Osteoblast (primary cell): ENCODE data around the gene IL31RA. TPM values are rescaled to one million over a fixed set of nuclear protein-coding genes. Genes with fewer than 3 reads are reported as not detected.
"Not testable (repeated sequence)": the region's sequence is repeated elsewhere in the genome, so short reads cannot be mapped to it uniquely, and the experiment has no call there.

Source experiments
- DNase-seq: peaks from one replicate; pipeline ENCODE4 v3.0.0; 2011; ENCODE audit warnings: low spot score, mixed read lengths; ENCODE audit not compliant: insufficient read length; ENCODE audit errors: missing footprints
- H2AFZ ChIP-seq: 2 replicates; pipeline ENCODE4 v1.6.0; 2011; ENCODE audit warnings: mild to moderate bottlenecking, low read length
- H3K27ac ChIP-seq: 2 replicates; pipeline ENCODE4 v1.5.1; 2011; ENCODE audit warnings: mild to moderate bottlenecking, low read depth, low read length, moderate library complexity
- H3K27me3 ChIP-seq: 2 replicates; pipeline ENCODE4 v1.6.0; 2012; ENCODE audit warnings: mild to moderate bottlenecking, control low read depth, inconsistent platforms, low read length, moderate library complexity; ENCODE audit not compliant: insufficient read depth
- H3K36me3 ChIP-seq: 2 replicates; pipeline ENCODE4 v1.5.1; 2011; ENCODE audit warnings: mild to moderate bottlenecking, low read length, control low read depth, moderate library complexity; ENCODE audit not compliant: insufficient read depth
- H3K4me1 ChIP-seq: 2 replicates; pipeline ENCODE4 v1.5.1; 2011; ENCODE audit warnings: mild to moderate bottlenecking, low read length, control low read depth, moderate library complexity; ENCODE audit not compliant: insufficient read depth
- H3K4me2 ChIP-seq: 2 replicates; pipeline ENCODE4 v1.6.0; 2011; ENCODE audit warnings: mild to moderate bottlenecking, low read length; ENCODE audit not compliant: insufficient read depth
- H3K4me3 ChIP-seq: fragments of 200-600 bp; sonication (generic); 3 replicates; pipeline ENCODE4 v1.5.1; 2012; ENCODE audit warnings: mild to moderate bottlenecking, low read length, inconsistent platforms; ENCODE audit not compliant: insufficient read depth
- H3K79me2 ChIP-seq: 2 replicates; pipeline ENCODE4 v1.6.0; 2012; ENCODE audit warnings: mild to moderate bottlenecking, low read length, control low read depth, inconsistent platforms; ENCODE audit not compliant: insufficient read depth
- H3K9me3 ChIP-seq: 2 replicates; pipeline ENCODE4 v1.5.1; 2011; ENCODE audit warnings: low read depth, low read length, control low read depth
- H4K20me1 ChIP-seq: 2 replicates; pipeline ENCODE4 v1.6.0; 2012; ENCODE audit warnings: mild to moderate bottlenecking, low read length, control low read depth; ENCODE audit not compliant: insufficient read depth
- CTCF ChIP-seq: IDR thresholded peaks from 2 replicates; pipeline ENCODE4 v1.5.1; 2011; ENCODE audit warnings: mild to moderate bottlenecking, low read depth, low read length, moderate library complexity; ENCODE audit errors: extremely low read depth
- total RNA-seq: library from RNA; depleted of rRNA; stranded (reverse); fragments of >200 nt; gene quantifications from 2 replicates; pipeline ENCODE4 v1.2.3, GENCODE V29; 2012

The IL31RA gene
- total RNA-seq, result 0.36 TPM in 1 of 2 replicates, not detected in the other

DNA sequence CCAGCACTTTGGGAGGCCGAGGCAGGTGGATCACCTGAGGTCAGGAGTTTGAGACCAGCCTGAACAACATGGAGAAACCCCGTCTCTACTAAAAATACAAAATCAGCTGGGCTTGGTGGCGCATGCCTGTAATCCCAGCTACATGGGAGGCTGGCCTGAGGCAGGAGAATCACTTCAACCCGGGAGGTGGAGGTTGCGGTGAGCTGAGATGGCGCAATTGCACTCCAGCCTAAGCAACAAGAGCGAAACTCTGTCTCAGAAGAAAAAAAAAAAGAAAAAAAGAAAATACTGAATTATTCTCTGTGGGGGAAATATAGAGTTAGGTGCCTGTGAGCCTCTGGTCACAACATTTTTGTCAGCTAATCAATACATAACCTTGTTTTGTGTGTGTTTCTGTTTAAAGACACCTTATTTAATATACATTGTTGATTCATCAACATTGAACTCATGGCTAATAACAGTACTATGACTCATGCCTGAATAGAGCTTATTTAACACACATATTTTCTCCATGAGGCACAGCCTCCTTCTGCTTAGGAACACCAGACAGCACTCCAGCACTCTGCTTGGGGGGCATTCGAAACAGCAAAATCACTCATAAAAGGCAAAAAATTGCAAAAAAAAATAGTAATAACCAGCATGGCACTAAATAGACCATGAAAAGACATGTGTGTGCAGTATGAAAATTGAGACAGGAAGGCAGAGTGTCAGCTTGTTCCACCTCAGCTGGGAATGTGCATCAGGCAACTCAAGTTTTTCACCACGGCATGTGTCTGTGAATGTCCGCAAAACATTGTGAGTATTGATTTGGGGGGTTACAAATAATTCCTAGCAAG lies at the start of gene IL31RA:
Gene IL31RA (plus strand): TSS at position 519 of the 836 bp plus-strand sequence. CDS start 214 bp downstream, at position 733.
- H3K79me2 ChIP-seq, result no peaks in the 10 kb centered on the region
- no peaks in the 10 kb centered on the region for H3K36me3 ChIP-seq
- no peak within 1 kb of the TSS for H3K27ac ChIP-seq
- DNase-seq, result peak; percentile 21
- no peak within 1 kb of the TSS for H3K4me3 ChIP-seq
- peaks cover 21% of the 10 kb centered on the region for H3K4me1 ChIP-seq
- TF ChIP-seq CTCF, result no peak
- peak within 1 kb of the TSS; percentile 72 for H3K4me2 ChIP-seq
- no peaks in the 10 kb centered on the region for H4K20me1 ChIP-seq
- H3K27me3 ChIP-seq, result no peaks in the 10 kb centered on the region
- peak within 1 kb of the TSS; percentile 44 for H2AFZ ChIP-seq
- H3K9me3 ChIP-seq, result no peaks in the 10 kb centered on the region

DNA sequence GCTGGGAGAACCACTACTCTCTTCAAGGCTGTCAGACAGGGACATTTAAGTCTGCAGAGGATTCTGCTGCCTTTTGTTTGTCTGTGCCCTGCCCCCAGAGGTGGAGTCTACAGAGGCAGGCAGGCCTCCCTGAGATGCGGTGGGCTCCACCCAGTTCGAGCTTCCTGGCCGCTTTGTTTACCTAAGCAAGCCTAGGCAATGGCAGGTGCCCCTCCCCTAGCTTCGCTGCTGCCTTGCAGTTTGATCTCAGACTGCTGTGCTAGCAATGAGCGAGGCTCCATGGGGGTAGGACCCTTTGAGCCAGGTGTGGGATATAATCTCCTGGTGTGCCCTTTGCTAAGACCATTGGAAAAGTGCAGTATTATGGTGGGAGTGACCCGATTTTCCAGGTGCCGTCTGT lies 42.3 kb upstream of the IL31RA start:
- not testable (repeated sequence) for H3K27me3 ChIP-seq

DNA sequence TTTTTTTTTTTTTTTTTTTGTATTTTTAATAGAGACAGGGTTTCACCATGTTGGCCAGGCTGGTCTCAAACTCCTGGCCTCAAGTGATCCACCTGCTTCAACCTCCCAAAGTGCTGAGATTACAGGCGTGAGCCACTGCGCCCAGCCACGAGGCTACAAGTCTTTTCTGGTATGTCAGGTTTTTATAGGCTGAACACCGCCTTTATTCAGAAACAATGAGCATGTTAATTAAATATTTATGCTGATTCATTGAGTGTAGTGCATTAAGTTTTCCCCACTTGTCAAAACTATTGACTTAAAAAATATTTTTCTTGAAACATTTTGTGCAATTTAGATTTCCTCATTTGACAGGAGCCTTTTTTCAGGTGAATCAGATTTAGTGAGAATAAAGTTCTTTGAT lies 35.2 kb upstream of the IL31RA start:
- H3K4me1 ChIP-seq, H3K4me3 ChIP-seq, H3K36me3 ChIP-seq, H3K4me2 ChIP-seq, H3K9me3 ChIP-seq, H3K79me2 ChIP-seq, H2AFZ ChIP-seq, H4K20me1 ChIP-seq, H3K27ac ChIP-seq: not testable (repeated sequence)
- peak; percentile 51 for DNase-seq
- peaks cover 11% of the 10 kb centered on the region for H3K27me3 ChIP-seq

More for the DNA sequence above, 42.3 kb upstream of the IL31RA start:
- not testable (repeated sequence) for DNase-seq, H3K79me2 ChIP-seq, H3K36me3 ChIP-seq, H3K9me3 ChIP-seq, H2AFZ ChIP-seq, H3K4me1 ChIP-seq, H3K4me2 ChIP-seq, H3K27ac ChIP-seq, H3K4me3 ChIP-seq, H4K20me1 ChIP-seq

DNA sequence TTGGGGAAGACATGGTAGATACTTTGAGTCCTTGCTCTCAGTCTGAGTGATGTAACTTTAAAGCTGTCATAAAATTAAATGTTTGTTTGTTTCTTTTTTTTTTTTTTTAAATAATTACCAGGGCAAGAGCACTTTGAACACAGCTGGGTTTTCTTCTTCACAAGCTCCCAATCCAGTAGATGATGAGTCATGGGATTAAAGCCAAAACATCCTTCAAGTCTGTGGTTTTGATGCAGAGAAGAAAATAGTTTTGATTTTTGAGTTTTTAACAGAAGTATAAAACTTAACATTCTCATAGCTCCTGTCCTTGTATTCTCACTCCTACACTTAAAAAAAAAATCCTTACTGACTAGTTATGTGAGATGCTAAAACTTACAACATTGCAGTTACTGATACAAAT lies 34.8 kb upstream of the IL31RA start:
- H4K20me1 ChIP-seq, result no peaks in the 10 kb centered on the region
- peak; percentile 91 for DNase-seq
- TF ChIP-seq CTCF, result no peak
- no peaks in the 10 kb centered on the region for H3K36me3 ChIP-seq
- no peak overlapping the region for H2AFZ ChIP-seq
- no peak overlapping the region for H3K4me3 ChIP-seq
- no peak overlapping the region for H3K4me2 ChIP-seq
- H3K79me2 ChIP-seq, result no peaks in the 10 kb centered on the region
- no peaks in the 10 kb centered on the region for H3K9me3 ChIP-seq
- no peak overlapping the region for H3K27ac ChIP-seq
- H3K4me1 ChIP-seq, result no peaks in the 10 kb centered on the region
- peaks cover 16% of the 10 kb centered on the region for H3K27me3 ChIP-seq

- Histone ChIP-seq H4K20me1 (no peaks in the 10 kb centered on the region), H3K4me3 (no peak overlapping the region), H3K36me3 (no peaks in the 10 kb centered on the region), H3K27ac (no peak overlapping the region), H3K4me1 (peaks cover 2% of the 10 kb centered on the region), H3K79me2 (no peaks in the 10 kb centered on the region), H2AFZ (no peak overlapping the region), H3K27me3 (peaks cover 22% of the 10 kb centered on the region), H3K9me3 (no peaks in the 10 kb centered on the region), H3K4me2 (no peak overlapping the region)
- no peak for TF ChIP-seq CTCF
- no peak for DNase-seq
Measured at GRCh38 chr5:55817030-55817429, 34.1 kb upstream of the IL31RA start.
